ENCODE results near the gene AADAT. TPM values are rescaled to one million over a fixed set of nuclear protein-coding genes. Genes with fewer than 3 reads are reported as not detected.
"Not testable (repeated sequence)": the region's sequence is repeated elsewhere in the genome, so short reads cannot be mapped to it uniquely, and the experiment has no call there.

AADAT gene
- total RNA-seq, 4 donors from 2014 or later = 2.9 to 7.2 (median 5.5) TPM

DNA sequence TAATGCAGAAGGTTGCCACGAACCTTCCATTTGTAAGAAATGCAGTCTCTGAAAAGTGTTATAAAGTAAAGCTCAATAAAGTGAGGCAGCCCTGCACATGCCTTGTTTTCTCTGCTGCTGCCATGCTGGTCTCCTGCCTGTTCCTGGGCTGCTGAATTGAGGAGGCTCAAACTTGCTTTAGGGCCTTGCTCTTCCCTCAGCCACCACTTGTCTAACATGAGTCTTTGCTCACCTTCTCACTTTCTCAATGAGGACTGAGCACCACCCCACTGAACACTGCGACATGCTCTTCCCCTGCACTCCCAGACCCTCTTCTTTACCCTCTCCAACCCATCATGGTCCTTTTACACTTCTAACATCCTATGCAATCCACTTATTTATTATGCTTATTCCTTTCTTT, 38.4 kb downstream of the AADAT start:
- TF ChIP-seq, protein P1, sequence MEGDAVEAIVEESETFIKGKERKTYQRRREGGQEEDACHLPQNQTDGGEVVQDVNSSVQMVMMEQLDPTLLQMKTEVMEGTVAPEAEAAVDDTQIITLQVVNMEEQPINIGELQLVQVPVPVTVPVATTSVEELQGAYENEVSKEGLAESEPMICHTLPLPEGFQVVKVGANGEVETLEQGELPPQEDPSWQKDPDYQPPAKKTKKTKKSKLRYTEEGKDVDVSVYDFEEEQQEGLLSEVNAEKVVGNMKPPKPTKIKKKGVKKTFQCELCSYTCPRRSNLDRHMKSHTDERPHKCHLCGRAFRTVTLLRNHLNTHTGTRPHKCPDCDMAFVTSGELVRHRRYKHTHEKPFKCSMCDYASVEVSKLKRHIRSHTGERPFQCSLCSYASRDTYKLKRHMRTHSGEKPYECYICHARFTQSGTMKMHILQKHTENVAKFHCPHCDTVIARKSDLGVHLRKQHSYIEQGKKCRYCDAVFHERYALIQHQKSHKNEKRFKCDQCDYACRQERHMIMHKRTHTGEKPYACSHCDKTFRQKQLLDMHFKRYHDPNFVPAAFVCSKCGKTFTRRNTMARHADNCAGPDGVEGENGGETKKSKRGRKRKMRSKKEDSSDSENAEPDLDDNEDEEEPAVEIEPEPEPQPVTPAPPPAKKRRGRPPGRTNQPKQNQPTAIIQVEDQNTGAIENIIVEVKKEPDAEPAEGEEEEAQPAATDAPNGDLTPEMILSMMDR (IDR thresholded peaks at IDR 0.05) = no peak
- TF ChIP-seq POLR2AphosphoS5 (IDR thresholded peaks at IDR 0.05) = no peak
- no peak for TF ChIP-seq POLR2A (IDR thresholded peaks at IDR 0.05; ENCODE audit: low read depth)
- no peak for TF ChIP-seq EP300 (IDR thresholded peaks at IDR 0.05)

DNA sequence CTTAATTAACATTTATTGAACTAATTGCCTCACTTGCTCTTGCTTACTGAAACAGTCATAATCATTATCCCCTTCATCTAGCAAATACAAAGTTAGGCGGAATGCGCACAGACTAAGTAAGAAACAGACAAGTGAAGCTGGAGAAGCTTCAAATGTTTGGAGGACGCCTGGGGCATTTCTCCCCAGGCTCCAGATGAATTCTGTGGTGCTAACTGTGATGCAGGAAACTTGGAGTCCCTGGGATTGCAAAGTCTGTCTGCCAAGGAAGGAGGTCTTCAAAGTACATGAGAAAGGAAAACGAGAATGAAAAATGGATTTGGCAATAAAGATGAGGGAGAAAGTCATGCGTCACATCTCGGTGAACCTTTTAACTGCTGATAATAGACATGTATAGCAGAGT, 40.0 kb downstream of the AADAT start:
- Histone ChIP-seq H3K27ac (replicated peaks in 1 of 4) (no peak overlapping the region), H3K27me3 (no peaks in the 10 kb centered on the region), H3K36me3 (no peaks in the 10 kb centered on the region), H3K9me3 (no peaks in the 10 kb centered on the region), H3K4me1 (no peaks in the 10 kb centered on the region), H3K4me3 (no peak overlapping the region)
- TF ChIP-seq POLR2A (IDR thresholded peaks at IDR 0.05; ENCODE audit: low read depth) = no peak
- no peak for TF ChIP-seq POLR2AphosphoS5 (IDR thresholded peaks at IDR 0.05)
- TF ChIP-seq, protein P1 (IDR thresholded peaks at IDR 0.05) = no peak
- no peak for TF ChIP-seq EP300 (IDR thresholded peaks at IDR 0.05)
- WGBS = 73% methylated on average over 6 of the region's 6 CpGs
- intact Hi-C loops (cut with DNase I) = loop anchor here (2.0 kb wide), 1 partner anchor 241 kb away; no protein-coding TSS in a partner anchor
- DNase-seq (ENCODE audit: extremely low spot score) = no peak

More for the DNA sequence above, 38.4 kb downstream of the AADAT start:
- Histone ChIP-seq H3K9me3 (no peaks in the 10 kb centered on the region), H3K4me1 (no peaks in the 10 kb centered on the region), H3K27me3 (no peaks in the 10 kb centered on the region), H3K4me3 (no peak overlapping the region), H3K27ac (replicated peaks in 1 of 4) (no peak overlapping the region), H3K36me3 (no peaks in the 10 kb centered on the region)
- 87% methylated on average over 2 of the region's 2 CpGs for WGBS
- intact Hi-C loops (cut with DNase I) = no loop called here
- no peak for DNase-seq (ENCODE audit: extremely low spot score)

DNA sequence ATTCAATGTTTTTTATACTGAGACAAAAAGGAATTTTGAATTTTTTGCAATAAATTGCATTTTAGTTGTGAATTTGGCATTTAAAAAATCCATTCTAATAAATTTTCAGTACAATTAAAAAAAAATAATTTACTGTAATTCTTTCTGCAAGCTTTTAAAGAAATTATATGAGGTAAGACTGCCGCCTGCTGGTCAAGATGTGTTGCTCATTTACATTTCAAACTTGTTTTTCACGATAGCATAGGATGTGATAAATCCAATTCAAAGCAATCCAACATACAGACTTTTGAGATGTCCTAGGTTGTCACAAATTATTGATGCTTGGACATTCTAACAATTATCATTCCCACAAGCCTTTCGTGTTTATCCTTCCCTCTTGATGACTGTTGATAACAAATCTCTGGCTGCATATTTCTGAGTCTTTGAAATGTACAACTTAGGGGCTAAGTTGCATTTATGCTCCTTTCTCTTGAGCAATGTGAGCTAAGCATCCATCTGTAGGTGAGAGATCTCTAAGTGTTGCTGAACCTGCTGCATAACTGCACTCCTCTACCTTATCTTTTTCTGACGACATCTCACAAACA, 41.9 kb downstream of the AADAT start:
- Histone ChIP-seq H3K4me1 (no peaks in the 10 kb centered on the region), H3K36me3 (no peaks in the 10 kb centered on the region), H3K4me3 (no peak overlapping the region), H3K9me3 (no peaks in the 10 kb centered on the region), H3K27me3 (no peaks in the 10 kb centered on the region), H3K27ac (replicated peaks in 1 of 4) (no peak overlapping the region)
- intact Hi-C loops (cut with DNase I) = loop anchor here (2.0 kb wide), 1 partner anchor 239 kb away; no protein-coding TSS in a partner anchor
- DNase-seq (ENCODE audit: extremely low spot score) = no peak
- TF ChIP-seq, protein P1 (IDR thresholded peaks at IDR 0.05) = peak; percentile 69 to 84 (median 75)
- TF ChIP-seq EP300 (IDR thresholded peaks at IDR 0.05) (no peak), POLR2AphosphoS5 (IDR thresholded peaks at IDR 0.05) (no peak)
- WGBS = 23% methylated on average over 4 of the region's 4 CpGs

DNA sequence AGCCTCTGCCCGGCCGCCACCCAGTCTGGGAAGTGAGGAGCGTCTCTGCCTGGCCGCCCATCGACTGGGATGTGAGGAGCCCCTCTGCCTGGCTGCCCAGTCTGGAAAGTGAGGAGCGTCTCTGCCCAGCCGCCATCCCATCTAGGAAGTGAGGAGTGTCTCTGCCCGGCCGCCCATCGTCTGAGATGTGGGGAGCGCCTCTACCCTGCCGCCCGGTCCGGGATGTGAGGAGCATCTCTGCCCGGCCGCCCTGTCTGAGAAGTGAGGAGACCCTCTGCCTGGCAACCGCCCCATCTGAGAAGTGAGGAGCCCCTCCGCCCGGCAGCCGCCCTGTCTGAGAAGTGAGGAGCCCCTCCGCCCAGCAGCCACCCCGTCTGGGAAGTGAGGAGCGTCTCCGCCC, 43.6 kb downstream of the AADAT start:
- H3K27me3 ChIP-seq; H3K36me3 ChIP-seq; H3K27ac ChIP-seq (replicated peaks in 1 of 4); intact Hi-C loops (cut with DNase I); H3K4me1 ChIP-seq; DNase-seq (ENCODE audit: extremely low spot score); H3K4me3 ChIP-seq; H3K9me3 ChIP-seq: not testable (repeated sequence)
- WGBS = 100% methylated on average over 10 of the region's 24 CpGs

DNA sequence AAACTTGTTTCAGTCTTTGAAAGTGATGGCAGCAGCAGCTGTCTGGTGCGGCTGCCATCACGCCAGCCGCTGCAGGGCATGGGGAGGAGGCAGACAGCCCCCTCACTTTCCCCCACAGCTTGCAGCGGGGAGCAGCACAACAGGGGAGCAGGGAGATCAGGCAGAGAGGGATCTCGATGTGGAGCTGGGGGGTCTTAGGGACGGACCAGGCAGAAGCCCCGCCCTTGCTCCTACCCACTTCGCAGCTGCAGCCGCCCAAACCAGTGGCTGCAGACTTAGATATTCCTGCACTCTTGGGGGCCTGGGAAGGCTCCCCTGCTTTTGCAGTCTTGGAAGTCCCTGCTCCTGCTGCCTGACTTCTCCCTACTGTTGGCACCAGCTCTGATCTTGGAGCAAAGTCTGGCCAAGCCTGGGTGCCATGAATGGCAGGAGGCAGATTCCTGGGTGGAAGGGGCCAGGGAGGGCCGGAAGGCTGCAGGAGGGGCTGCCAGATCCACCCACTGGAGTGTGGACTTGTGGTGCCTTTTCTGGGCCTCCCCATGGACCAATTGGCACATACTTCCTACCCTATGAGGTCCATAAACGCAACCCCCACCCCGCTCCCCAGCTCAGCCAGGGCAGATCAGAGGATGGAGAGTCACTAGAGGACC, 49.6 kb downstream of the AADAT start:
- Histone ChIP-seq H3K27me3 (peaks cover 0 to 6% (median 0%) of the 10 kb centered on the region in 4 donors), H3K9me3 (no peaks in the 10 kb centered on the region), H3K4me3 (no peak overlapping the region), H3K36me3 (no peaks in the 10 kb centered on the region), H3K4me1 (no peaks in the 10 kb centered on the region), H3K27ac (replicated peaks in 1 of 4) (no peak overlapping the region)
- intact Hi-C loops (cut with DNase I) = no loop called here
- TF ChIP-seq, protein P1 (IDR thresholded peaks at IDR 0.05) = no peak
- TF ChIP-seq POLR2A (IDR thresholded peaks at IDR 0.05; ENCODE audit: low read depth) (no peak), POLR2AphosphoS5 (IDR thresholded peaks at IDR 0.05) (no peak), EP300 (IDR thresholded peaks at IDR 0.05) (no peak)
- peak; percentile 90 for DNase-seq (ENCODE audit: extremely low spot score)
- WGBS = 77% methylated on average over 9 of the region's 12 CpGs
